K562 (cell line): ENCODE data around the gene LDLR. TPM values are rescaled to one million over a fixed set of nuclear protein-coding genes. Genes with fewer than 3 reads are reported as not detected.
A peak's percentile ranks its signal among the peaks of the same experiment; 100 is the strongest.

Experiments used
- ATAC-seq: fragments of 200-7000 bp; cut with Tn5 transposase; 3 replicates; pipeline ENCODE4 v1.9.1; 2020; ENCODE audit warnings: moderate library complexity
- BruUV-seq: library from RNA; stranded (reverse); fragments of 400-500 nt; replicated peaks from 2 replicates; lab custom pipeline; 2021; lab: Mats Ljungman, UMichigan
- CTCF ChIA-PET: fragments of 300-600 bp; formaldehyde crosslinking; extraction: SDS; loops from one replicate; lab custom pipeline; 2021; ENCODE audit warnings: low intra/inter-chr PET ratio; lab: Yijun Ruan, JAX
- POLR2A ChIA-PET: fragments of 300-600, 350-650 bp; sonication (Branson Sonifier 250); formaldehyde crosslinking; extraction: SDS; loops from one replicate; lab custom pipeline; 2021; ENCODE audit warnings: antibody characterized with exemption, inconsistent platforms; lab: Yijun Ruan, JAX
- DNase-seq, 4 experiments: peaks; one replicate each; pipeline versions ENCODE4 v3.0.0 to v3.0.0-alpha.2; 2011 to 2018; ENCODE audit warnings: low spot score in 3 of 4, mixed read lengths in 3 of 4; ENCODE audit errors: extremely low read depth in 1 of 4
- FAIRE-seq: peaks from 2 replicates; lab custom pipeline; 2011; peaks lifted over from hg19 to GRCh38; lab: Jason Lieb, UNC
- H2AFZ ChIP-seq: 2 replicates; pipeline ENCODE4 v1.6.0; 2011; ENCODE audit warnings: low read depth, low read length, control low read depth, inconsistent platforms
- H3K27ac ChIP-seq: fragments of 200-600 bp; 3 replicates; pipeline ENCODE4 v1.8.0; 2011; ENCODE audit warnings: low read depth, mild to moderate bottlenecking, control low read depth, inconsistent platforms, low read length, moderate library complexity, mixed read lengths; ENCODE audit errors: extremely low read depth
- H3K27me3 ChIP-seq, 2 experiments: fragments of 300-600 bp in 1 of 2; 2 replicates in 1 of 2; 3 replicates in 1 of 2; pipeline versions ENCODE4 v1.6.0 to v1.8.0; 2011; ENCODE audit warnings: inconsistent platforms in 2 of 2, low read length in 2 of 2, mild to moderate bottlenecking in 1 of 2, mixed read lengths in 1 of 2, moderate library complexity in 1 of 2; ENCODE audit not compliant: control insufficient read depth in 2 of 2, insufficient read depth in 2 of 2
- H3K36me3 ChIP-seq: fragments of 300-600 bp; 3 replicates; pipeline ENCODE4 v1.8.0; 2011; ENCODE audit warnings: mild to moderate bottlenecking, low read length, inconsistent platforms; ENCODE audit not compliant: control insufficient read depth, insufficient read depth
- H3K4me1 ChIP-seq, 2 experiments: fragments of 200-600 bp in 1 of 2; replicated peaks in 1 of 2; 2 replicates in 1 of 2; 3 replicates in 1 of 2; pipeline versions ENCODE4 v1.5.1 to v1.8.0; 2011; ENCODE audit warnings: inconsistent platforms in 2 of 2, low read length in 2 of 2, mild to moderate bottlenecking in 1 of 2, mixed read lengths in 1 of 2, moderate library complexity in 1 of 2; ENCODE audit not compliant: control insufficient read depth in 2 of 2, insufficient read depth in 2 of 2
- H3K4me2 ChIP-seq: 2 replicates; pipeline ENCODE4 v1.6.1; 2011; ENCODE audit warnings: low read length, control low read depth, inconsistent platforms, mixed read lengths; ENCODE audit not compliant: insufficient read depth
- H3K4me3 ChIP-seq: fragments of 200-600 bp; sonication (generic), shearing (Covaris generic); 2 replicates; pipeline ENCODE4 v1.5.1; 2016; ENCODE audit warnings: control low read depth, inconsistent platforms
- H3K79me2 ChIP-seq: fragments of 200-600 bp; 3 replicates; pipeline ENCODE4 v1.8.0; 2011; ENCODE audit warnings: low read length, inconsistent platforms; ENCODE audit not compliant: control insufficient read depth, insufficient read depth
- H3K9ac ChIP-seq, 2 experiments: 2 replicates each; pipeline versions ENCODE4 v1.6.0 to v1.6.1; 2011; ENCODE audit warnings: low read depth in 2 of 2, low read length in 2 of 2, control low read depth in 1 of 2, inconsistent platforms in 1 of 2, mild to moderate bottlenecking in 1 of 2, mixed read lengths in 1 of 2; ENCODE audit not compliant: insufficient read depth in 1 of 2
- H3K9me1 ChIP-seq: one replicate; pipeline ENCODE4 v1.6.0; 2011; ENCODE audit warnings: inconsistent platforms, mild to moderate bottlenecking, low read length, moderate library complexity; ENCODE audit not compliant: control insufficient read depth, insufficient read depth
- H3K9me3 ChIP-seq: replicated peaks from 2 replicates; pipeline ENCODE4 v1.5.1; 2011; ENCODE audit warnings: low read depth, low read length, inconsistent platforms; ENCODE audit not compliant: control insufficient read depth, insufficient read depth
- H4K20me1 ChIP-seq: replicated peaks from 2 replicates; pipeline ENCODE4 v1.6.1; 2011; ENCODE audit warnings: low read length, inconsistent platforms, mixed read lengths; ENCODE audit not compliant: control insufficient read depth, insufficient read depth
- EHMT2 ChIP-seq: fragments of 450-650 bp; IDR thresholded peaks from 2 replicates; pipeline ENCODE4 v1.6.1; 2018; ENCODE audit warnings: antibody characterized with exemption
- FOXJ3 ChIP-seq: sonication (generic); formaldehyde crosslinking; IDR thresholded peaks from 2 replicates; pipeline ENCODE4 v1.4.0; 2020; ENCODE audit warnings: mild to moderate bottlenecking, missing genetic modification reagents
- HCFC1 ChIP-seq: IDR thresholded peaks from 2 replicates; pipeline ENCODE4 v1.6.1; 2012; ENCODE audit warnings: low read depth, low read length, improper control_type of control experiment
- HDAC3 ChIP-seq: fragments of 450-650 bp; IDR thresholded peaks from 2 replicates; pipeline ENCODE4 v1.6.1; 2018; ENCODE audit warnings: borderline replicate concordance, mild to moderate bottlenecking, moderate library complexity; ENCODE audit not compliant: partially characterized antibody
- KAT7 ChIP-seq: sonication (generic); formaldehyde crosslinking; IDR thresholded peaks from 2 replicates; pipeline ENCODE4 v1.8.0; 2022; ENCODE audit warnings: missing genetic modification reagents, mild to moderate bottlenecking, borderline replicate concordance
- MAFF ChIP-seq: IDR thresholded peaks from 2 replicates; pipeline ENCODE4 v1.6.1; 2012; ENCODE audit warnings: low read length, improper control_type of control experiment
- NEUROD1 ChIP-seq: fragments of 150-350 bp; IDR thresholded peaks from 2 replicates; pipeline ENCODE4 v1.6.1; 2014; ENCODE audit warnings: borderline replicate concordance, low read length, low read depth; ENCODE audit not compliant: partially characterized antibody
- NFATC3 ChIP-seq: fragments of 450-650 bp; IDR thresholded peaks from 2 replicates; pipeline ENCODE4 v1.6.1; 2017; ENCODE audit warnings: mild to moderate bottlenecking
- NR2F6 ChIP-seq: fragments of 450-650 bp; formaldehyde crosslinking; IDR thresholded peaks from 2 replicates; pipeline ENCODE4 v1.4.0; 2020; ENCODE audit warnings: mild to moderate bottlenecking
- PHF21A ChIP-seq: fragments of 450-650 bp; IDR thresholded peaks from 2 replicates; pipeline ENCODE4 v1.6.1; 2017; ENCODE audit warnings: low read depth, borderline replicate concordance
- POLR2AphosphoS2 ChIP-seq: IDR thresholded peaks from 2 replicates; pipeline ENCODE4 v1.6.1; 2012; ENCODE audit warnings: low read length, improper control_type of control experiment
- POLR2G ChIP-seq: fragments of 200-400 bp; formaldehyde crosslinking; IDR thresholded peaks from 2 replicates; pipeline ENCODE4 v1.6.1; 2017; ENCODE audit warnings: low read depth, mild to moderate bottlenecking, antibody characterized with exemption, low read length, moderate library complexity
- RBM22 ChIP-seq: fragments of 200-400 bp; formaldehyde crosslinking; IDR thresholded peaks from 2 replicates; pipeline ENCODE4 v1.6.1; 2018; ENCODE audit warnings: low read length, low read depth; ENCODE audit not compliant: poor library complexity, severe bottlenecking
- SUPT5H ChIP-seq: fragments of 450-650 bp; IDR thresholded peaks from 2 replicates; pipeline ENCODE4 v1.6.1; 2016
- ZKSCAN1 ChIP-seq: fragments of 150-350 bp; IDR thresholded peaks from 2 replicates; pipeline ENCODE4 v1.6.1; 2016; ENCODE audit warnings: low read depth, low read length
- ZNF121 ChIP-seq: sonication (generic); formaldehyde crosslinking; conservative IDR thresholded peaks from 2 replicates; pipeline ENCODE4 v1.8.0; 2022; ENCODE audit warnings: missing genetic modification reagents
- ZNF696 ChIP-seq: fragments of 250-450 bp; sonication (Bioruptor Pico); conservative IDR thresholded peaks from 2 replicates; pipeline ENCODE4 v1.4.0; 2020; ENCODE audit warnings: mild to moderate bottlenecking, moderate library complexity
- WGBS: fragments of 100-300 bp; shearing (Covaris generic); methylation state at CpG from one replicate; pipeline ENCODE4 v1.1.6; 2016; ENCODE audit warnings: low coverage, mixed read lengths; ENCODE audit not compliant: insufficient coverage; ENCODE audit errors: missing lambda C conversion rate; 5-methylcytosine and 5-hydroxymethylcytosine counted together
- in situ Hi-C: fragments of 300-500 bp; cut with MboI; formaldehyde crosslinking; loops from 4 replicates; pipeline ENCODE4 v1.15.0; 2018; ENCODE audit warnings: inconsistent platforms, mixed read lengths
- intact Hi-C: fragments of 100-400 bp; cut with micrococcal nuclease; formaldehyde crosslinking; loops from 2 replicates; pipeline ENCODE4 v1.14.2; 2022
- polyA plus RNA-seq, 8 experiments: library from polyadenylated mRNA; depleted of rRNA in 4 of 8; stranded (reverse) in 5 of 8; unstranded in 3 of 8; fragments of >200 nt; fragmentation: Nextera tagmentation in 2 of 8; fragmentation: Illumina TruSeq in 1 of 8; extraction: Ambion mirVana in 2 of 8; extraction: Trizol in 1 of 8; gene quantifications; 2 replicates each; pipeline versions ENCODE4 v1.2.1 to v1.2.3, GENCODE V29; 2011 to 2014; ENCODE audit warnings: inconsistent platforms in 1 of 8, missing spikeins in 1 of 8
- total RNA-seq, 7 experiments: library from RNA; depleted of rRNA in 6 of 7; stranded (reverse); fragments of >200 nt in 6 of 7; fragmentation: Illumina TruSeq in 2 of 7; extraction: Trizol in 2 of 7; gene quantifications; 2 replicates each; pipeline versions ENCODE4 v1.2.1 to v1.2.3, GENCODE V29; 2011 to 2021; ENCODE audit warnings: low replicate concordance in 1 of 7
- TF ChIP-seq, protein P1 (sequence below): IDR thresholded peaks from 2 replicates; pipeline ENCODE4 v1.6.1; 2012; ENCODE audit warnings: low read depth, low read length, improper control_type of control experiment, borderline replicate concordance
- TF ChIP-seq, protein P2 (sequence below): fragments of 450-650 bp; IDR thresholded peaks from 2 replicates; pipeline ENCODE4 v1.6.1; 2014; ENCODE audit warnings: low read depth, mild to moderate bottlenecking, moderate library complexity, borderline replicate concordance
- TF ChIP-seq, protein P3 (sequence below): fragments of 450-650 bp; IDR thresholded peaks from 2 replicates; pipeline ENCODE4 v1.6.1; 2017; ENCODE audit warnings: antibody characterized with exemption

LDLR gene
- total and polyA plus RNA-seq, 9 of the 15 experiments (the other 6 are each of a cell fraction or from before 2014, with no cell fraction given), result 19.9 to 114 (median 56.3) TPM

DNA sequence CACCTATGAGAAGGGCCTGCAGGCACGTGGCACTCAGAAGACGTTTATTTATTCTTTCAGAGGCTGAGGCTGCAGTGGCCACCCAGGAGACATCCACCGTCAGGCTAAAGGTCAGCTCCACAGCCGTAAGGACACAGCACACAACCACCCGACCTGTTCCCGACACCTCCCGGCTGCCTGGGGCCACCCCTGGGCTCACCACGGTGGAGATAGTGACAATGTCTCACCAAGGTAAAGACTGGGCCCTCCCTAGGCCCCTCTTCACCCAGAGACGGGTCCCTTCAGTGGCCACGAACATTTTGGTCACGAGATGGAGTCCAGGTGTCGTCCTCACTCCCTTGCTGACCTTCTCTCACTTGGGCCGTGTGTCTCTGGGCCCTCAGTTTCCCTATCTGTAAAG, 33.9 kb downstream of the LDLR start:
- Histone ChIP-seq H3K4me2 (no peak overlapping the region), H4K20me1 (peaks cover 6% of the 10 kb centered on the region; the same call in 1 of the 2 replicates), H2AFZ (no peak overlapping the region), H3K9me1 (no peaks in the 10 kb centered on the region), H3K4me1 (peaks cover 0 to 7% of the 10 kb centered on the region in 2 experiments; a peak in 2 of 5 replicates), H3K36me3 (peaks cover 91% of the 10 kb centered on the region), H3K9me3 (no peaks in the 10 kb centered on the region), H3K27ac (no peak overlapping the region), H3K27me3 (no peaks in the 10 kb centered on the region), H3K79me2 (peaks cover 24% of the 10 kb centered on the region), H3K9ac (no peak overlapping the region), H3K4me3 (no peak overlapping the region)
- DNase-seq (peak in 1 of 4 experiments; percentile 12), FAIRE-seq (no peak), ATAC-seq (no peak)
- BruUV-seq, result no TSS peak
- POLR2A ChIA-PET, result interaction anchor here (0.6 to 1.2 kb wide), 4 partner anchors 8 to 65 kb away, joined by 3 to 4 read pairs (median 4); no protein-coding TSS in a partner anchor
- intact Hi-C loops (no loop called here), in situ Hi-C loops (no loop called here)
- CTCF ChIA-PET, result no interaction called here
- WGBS, result 92% methylated on average over 13 of the region's 13 CpGs
- TF ChIP-seq, protein P1, sequence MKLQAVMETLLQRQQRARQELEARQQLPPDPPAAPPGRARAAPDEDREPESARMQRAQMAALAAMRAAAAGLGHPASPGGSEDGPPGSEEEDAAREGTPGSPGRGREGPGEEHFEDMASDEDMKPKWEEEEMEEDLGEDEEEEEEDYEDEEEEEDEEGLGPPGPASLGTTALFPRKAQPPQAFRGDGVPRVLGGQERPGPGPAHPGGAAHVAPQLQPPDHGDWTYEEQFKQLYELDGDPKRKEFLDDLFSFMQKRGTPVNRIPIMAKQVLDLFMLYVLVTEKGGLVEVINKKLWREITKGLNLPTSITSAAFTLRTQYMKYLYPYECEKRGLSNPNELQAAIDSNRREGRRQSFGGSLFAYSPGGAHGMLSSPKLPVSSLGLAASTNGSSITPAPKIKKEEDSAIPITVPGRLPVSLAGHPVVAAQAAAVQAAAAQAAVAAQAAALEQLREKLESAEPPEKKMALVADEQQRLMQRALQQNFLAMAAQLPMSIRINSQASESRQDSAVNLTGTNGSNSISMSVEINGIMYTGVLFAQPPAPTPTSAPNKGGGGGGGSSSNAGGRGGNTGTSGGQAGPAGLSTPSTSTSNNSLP, result no peak
- TF ChIP-seq NEUROD1 (no peak), POLR2AphosphoS2 (peak; percentile 74; the same call in 1 of the 2 replicates), MAFF (no peak), SUPT5H (0 out of 2 replicates have a peak, but pooled peaks have one; percentile 2), PHF21A (no peak), NFATC3 (no peak), HDAC3 (no peak), ZNF121 (CRISPR knock-in tag) (peak; percentile 16; the same call in 1 of the 2 replicates), NR2F6 (CRISPR knock-in tag) (no peak), HCFC1 (no peak), POLR2G (peak; percentile 61), RBM22 (peak; percentile 57), FOXJ3 (CRISPR knock-in tag) (no peak), ZNF696 (CRISPR knock-in tag) (no peak), KAT7 (CRISPR knock-in tag) (no peak), EHMT2 (no peak), ZKSCAN1 (no peak)
- TF ChIP-seq, protein P2, sequence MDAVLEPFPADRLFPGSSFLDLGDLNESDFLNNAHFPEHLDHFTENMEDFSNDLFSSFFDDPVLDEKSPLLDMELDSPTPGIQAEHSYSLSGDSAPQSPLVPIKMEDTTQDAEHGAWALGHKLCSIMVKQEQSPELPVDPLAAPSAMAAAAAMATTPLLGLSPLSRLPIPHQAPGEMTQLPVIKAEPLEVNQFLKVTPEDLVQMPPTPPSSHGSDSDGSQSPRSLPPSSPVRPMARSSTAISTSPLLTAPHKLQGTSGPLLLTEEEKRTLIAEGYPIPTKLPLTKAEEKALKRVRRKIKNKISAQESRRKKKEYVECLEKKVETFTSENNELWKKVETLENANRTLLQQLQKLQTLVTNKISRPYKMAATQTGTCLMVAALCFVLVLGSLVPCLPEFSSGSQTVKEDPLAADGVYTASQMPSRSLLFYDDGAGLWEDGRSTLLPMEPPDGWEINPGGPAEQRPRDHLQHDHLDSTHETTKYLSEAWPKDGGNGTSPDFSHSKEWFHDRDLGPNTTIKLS, result no peak
- TF ChIP-seq, protein P3, sequence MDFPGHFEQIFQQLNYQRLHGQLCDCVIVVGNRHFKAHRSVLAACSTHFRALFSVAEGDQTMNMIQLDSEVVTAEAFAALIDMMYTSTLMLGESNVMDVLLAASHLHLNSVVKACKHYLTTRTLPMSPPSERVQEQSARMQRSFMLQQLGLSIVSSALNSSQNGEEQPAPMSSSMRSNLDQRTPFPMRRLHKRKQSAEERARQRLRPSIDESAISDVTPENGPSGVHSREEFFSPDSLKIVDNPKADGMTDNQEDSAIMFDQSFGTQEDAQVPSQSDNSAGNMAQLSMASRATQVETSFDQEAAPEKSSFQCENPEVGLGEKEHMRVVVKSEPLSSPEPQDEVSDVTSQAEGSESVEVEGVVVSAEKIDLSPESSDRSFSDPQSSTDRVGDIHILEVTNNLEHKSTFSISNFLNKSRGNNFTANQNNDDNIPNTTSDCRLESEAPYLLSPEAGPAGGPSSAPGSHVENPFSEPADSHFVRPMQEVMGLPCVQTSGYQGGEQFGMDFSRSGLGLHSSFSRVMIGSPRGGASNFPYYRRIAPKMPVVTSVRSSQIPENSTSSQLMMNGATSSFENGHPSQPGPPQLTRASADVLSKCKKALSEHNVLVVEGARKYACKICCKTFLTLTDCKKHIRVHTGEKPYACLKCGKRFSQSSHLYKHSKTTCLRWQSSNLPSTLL, result no peak
